GM19193 (cell line): Measurements from ENCODE around the gene TMEM185B.

Experiments used
- POLR2A ChIP-seq: IDR thresholded peaks from 4 replicates; pipeline ENCODE4 v1.6.1; 2011; ENCODE audit not compliant: insufficient read depth, insufficient read length; ENCODE audit errors: extremely low read depth

TMEM185B gene

GRCh38 chr2:120227111-120227991, 4.2 kb upstream of the TMEM185B start:
- no peak for TF ChIP-seq POLR2A

- TF ChIP-seq POLR2A, result no peak
These were observed 3.1 kb upstream of the TMEM185B start for GRCh38 chr2:120226316-120226715.

- TF ChIP-seq POLR2A, result no peak
These were observed 2.4 kb upstream of the TMEM185B start for GRCh38 chr2:120225549-120226065.

GRCh38 chr2:120224735-120225548, 1.7 kb upstream of the TMEM185B start:
- TF ChIP-seq POLR2A, result no peak

- no peak for TF ChIP-seq POLR2A
These were observed 1.1 kb upstream of the TMEM185B start for GRCh38 chr2:120224256-120224655.

- no peak for TF ChIP-seq POLR2A
These were observed 790 bp downstream of the TMEM185B start for GRCh38 chr2:120222186-120223033.

GRCh38 chr2:120221616-120222015, 1.6 kb downstream of the TMEM185B start:
- no peak for TF ChIP-seq POLR2A

GRCh38 chr2:120220756-120221155, 2.4 kb downstream of the TMEM185B start:
- no peak for TF ChIP-seq POLR2A

GRCh38 chr2:120219766-120220165, 3.4 kb downstream of the TMEM185B start:
- no peak for TF ChIP-seq POLR2A

GRCh38 chr2:120219291-120219690, 3.9 kb downstream of the TMEM185B start:
- no peak for TF ChIP-seq POLR2A

GRCh38 chr2:120218181-120218580, 5.0 kb downstream of the TMEM185B start:
- no peak for TF ChIP-seq POLR2A

- TF ChIP-seq POLR2A, result no peak
These were observed 12.9 kb downstream of the TMEM185B start for GRCh38 chr2:120210270-120210693.

GRCh38 chr2:120209427-120210269, 13.6 kb downstream of the TMEM185B start:
- no peak for TF ChIP-seq POLR2A
